ENCODE data around the gene TECR. TPM values are rescaled to one million over a fixed set of nuclear protein-coding genes. Genes with fewer than 3 reads are reported as not detected.

TECR gene
- total and polyA plus RNA-seq, 2 donors (not counting 3 experiments of a cell fraction or from before 2014, with no cell fraction given): 109 to 193 TPM

DNA sequence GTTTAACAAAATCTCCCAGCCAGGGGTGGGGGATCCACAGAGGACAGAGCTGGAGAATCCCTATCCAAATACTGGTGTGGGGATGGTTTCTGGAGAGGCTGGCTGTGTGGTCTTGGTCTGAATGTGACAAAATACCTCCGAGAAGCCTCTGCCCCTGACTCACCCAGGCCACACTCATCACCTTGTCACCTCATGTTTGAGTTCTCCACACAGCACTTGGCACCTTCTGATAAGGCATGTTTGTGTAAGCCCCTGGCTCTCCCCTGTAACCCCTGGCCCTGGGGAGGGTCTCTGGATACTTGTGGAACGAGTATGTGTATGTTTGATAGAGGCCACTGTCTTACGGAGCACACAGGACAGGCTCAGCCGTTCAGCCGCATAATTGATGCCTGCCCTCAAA lies 14.7 kb downstream of the TECR start:
- no peak overlapping the region for H3K4me3 ChIP-seq (replicated peaks in 1 of 3; ENCODE audit: insufficient read depth in 1 of 3, low read depth in 1 of 3, low read length in 3 of 3)
- intact Hi-C loops (cut with micrococcal nuclease): no loop called here
- CTCF ChIA-PET: interaction anchor here (0.6 kb wide), 1 partner anchor 332 kb away, joined by 3 read pairs; no protein-coding TSS in a partner anchor
- H3K27me3 ChIP-seq (ENCODE audit: control insufficient read depth in 2 of 2, insufficient read depth in 2 of 2, low read length in 2 of 2): no peaks in the 10 kb centered on the region
- no peak overlapping the region for H3K9ac ChIP-seq (replicated peaks; ENCODE audit: extremely low read depth, insufficient read depth, low read length)
- no TSS peak for BruUV-seq (replicated peaks)
- DNase-seq (ENCODE audit: low read depth, low spot score) (no peak), FAIRE-seq (no peak)
- peaks cover 2% of the 10 kb centered on the region for H3K79me2 ChIP-seq (ENCODE audit: control insufficient read depth, insufficient read depth, low read length)
- TF ChIP-seq EZH2 (IDR thresholded peaks at IDR 0.05; ENCODE audit: borderline replicate concordance, low read depth, low read length, severe bottlenecking) (no peak), FOS (IDR thresholded peaks at IDR 0.05; ENCODE audit: borderline replicate concordance, insufficient read depth, low read length) (no peak), POLR2AphosphoS5 (IDR thresholded peaks at IDR 0.05; ENCODE audit: insufficient read depth, low read depth, low read length) (no peak), JUN (IDR thresholded peaks at IDR 0.05; ENCODE audit: borderline replicate concordance, insufficient read depth, insufficient read length, low read depth) (no peak), MYC (IDR thresholded peaks at IDR 0.05; ENCODE audit: low read depth, low read length) (no peak), GATA2 (IDR thresholded peaks at IDR 0.05; ENCODE audit: insufficient read depth, insufficient read length, low read depth, low read length) (no peak), POLR2A (IDR thresholded peaks at IDR 0.05; ENCODE audit: low read depth, low read length) (no peak)
- TF ChIP-seq, protein P1, sequence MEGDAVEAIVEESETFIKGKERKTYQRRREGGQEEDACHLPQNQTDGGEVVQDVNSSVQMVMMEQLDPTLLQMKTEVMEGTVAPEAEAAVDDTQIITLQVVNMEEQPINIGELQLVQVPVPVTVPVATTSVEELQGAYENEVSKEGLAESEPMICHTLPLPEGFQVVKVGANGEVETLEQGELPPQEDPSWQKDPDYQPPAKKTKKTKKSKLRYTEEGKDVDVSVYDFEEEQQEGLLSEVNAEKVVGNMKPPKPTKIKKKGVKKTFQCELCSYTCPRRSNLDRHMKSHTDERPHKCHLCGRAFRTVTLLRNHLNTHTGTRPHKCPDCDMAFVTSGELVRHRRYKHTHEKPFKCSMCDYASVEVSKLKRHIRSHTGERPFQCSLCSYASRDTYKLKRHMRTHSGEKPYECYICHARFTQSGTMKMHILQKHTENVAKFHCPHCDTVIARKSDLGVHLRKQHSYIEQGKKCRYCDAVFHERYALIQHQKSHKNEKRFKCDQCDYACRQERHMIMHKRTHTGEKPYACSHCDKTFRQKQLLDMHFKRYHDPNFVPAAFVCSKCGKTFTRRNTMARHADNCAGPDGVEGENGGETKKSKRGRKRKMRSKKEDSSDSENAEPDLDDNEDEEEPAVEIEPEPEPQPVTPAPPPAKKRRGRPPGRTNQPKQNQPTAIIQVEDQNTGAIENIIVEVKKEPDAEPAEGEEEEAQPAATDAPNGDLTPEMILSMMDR (IDR thresholded peaks at IDR 0.05; ENCODE audit: extremely low read depth in 1 of 2, insufficient read depth in 1 of 2, low read depth in 1 of 2, low read length in 2 of 2): no peak
- TF ChIP-seq, protein P2, sequence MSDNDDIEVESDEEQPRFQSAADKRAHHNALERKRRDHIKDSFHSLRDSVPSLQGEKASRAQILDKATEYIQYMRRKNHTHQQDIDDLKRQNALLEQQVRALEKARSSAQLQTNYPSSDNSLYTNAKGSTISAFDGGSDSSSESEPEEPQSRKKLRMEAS (IDR thresholded peaks at IDR 0.05; ENCODE audit: insufficient read depth, insufficient read length): no peak
- POLR2A ChIA-PET: interaction anchor here (0.6 kb wide), 1 partner anchor 22 kb away, joined by 6 read pairs; no protein-coding TSS in a partner anchor
- no peaks in the 10 kb centered on the region for H3K4me1 ChIP-seq (ENCODE audit: control insufficient read depth, extremely low read depth, insufficient read depth, low read length)
- H3K9me1 ChIP-seq (replicated peaks; ENCODE audit: control insufficient read depth, extremely low read depth, insufficient read depth, low read length): no peaks in the 10 kb centered on the region
- H3K27ac ChIP-seq (ENCODE audit: insufficient read depth, low read depth, low read length): no peak overlapping the region
- H2AFZ ChIP-seq (ENCODE audit: low read depth, low read length): no peak overlapping the region
- H3K36me3 ChIP-seq (ENCODE audit: control insufficient read depth in 2 of 2, extremely low read depth in 1 of 2, insufficient read depth in 2 of 2, low read length in 2 of 2): peaks cover 0 to 1% of the 10 kb centered on the region in 2 experiments
- H4K20me1 ChIP-seq (replicated peaks; ENCODE audit: control insufficient read depth, extremely low read depth, insufficient read depth, low read length): no peaks in the 10 kb centered on the region
- dilution Hi-C loops (cut with MboI; ENCODE audit: extremely low pct_ligation_motif_present, low sequenced_read_pairs): no loop called here
- H3K9me3 ChIP-seq (replicated peaks; ENCODE audit: control insufficient read depth, insufficient read depth, low read length): no peaks in the 10 kb centered on the region
- H3K4me2 ChIP-seq (ENCODE audit: insufficient read depth, low read length): no peak overlapping the region
